ENCODE results near the gene SEZ6L2.
A peak's percentile ranks its signal among the peaks of the same experiment; 100 is the strongest.
"Not testable (repeated sequence)": the region's sequence is repeated elsewhere in the genome, so short reads cannot be mapped to it uniquely, and the experiment has no call there.

Gene SEZ6L2

DNA sequence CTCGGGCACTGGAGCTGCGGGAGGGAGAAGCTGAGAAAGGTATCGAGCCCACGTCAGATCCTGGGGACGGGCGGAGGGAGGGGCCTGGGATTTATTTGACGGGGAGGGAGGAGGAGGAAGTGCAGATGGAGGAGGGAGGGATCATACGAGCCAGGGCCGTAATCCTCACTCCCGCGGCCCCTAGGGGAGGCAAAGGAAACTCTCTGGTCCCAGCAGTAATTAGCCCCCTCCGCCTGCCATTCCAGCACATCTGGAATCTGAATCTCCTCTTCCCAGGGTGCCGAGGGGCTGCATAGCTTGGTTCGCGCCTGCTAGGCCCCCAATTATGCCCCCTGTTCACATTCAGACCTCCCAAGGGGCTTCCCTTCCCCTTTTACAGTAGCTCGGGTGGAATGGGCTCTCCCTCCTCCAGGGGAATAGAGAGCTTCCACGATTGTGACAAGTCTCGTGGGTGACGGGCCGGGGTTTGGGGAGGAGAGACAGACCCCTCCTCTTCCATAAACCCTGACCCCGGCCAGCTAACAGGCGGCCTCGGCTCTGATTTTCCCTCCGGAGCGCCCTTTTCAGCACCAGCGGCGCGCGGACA lies at the start of gene SEZ6L2:
Gene SEZ6L2 (minus strand): TSS at position 35 of the 586 bp plus-strand sequence. CDS start 531 bp downstream, outside the sequence.
- peak in 2 of 3 experiments; percentile 72 to 85 for DNase-seq (ENCODE audit: low read depth in 2 of 3, low spot score in 2 of 3)

DNA sequence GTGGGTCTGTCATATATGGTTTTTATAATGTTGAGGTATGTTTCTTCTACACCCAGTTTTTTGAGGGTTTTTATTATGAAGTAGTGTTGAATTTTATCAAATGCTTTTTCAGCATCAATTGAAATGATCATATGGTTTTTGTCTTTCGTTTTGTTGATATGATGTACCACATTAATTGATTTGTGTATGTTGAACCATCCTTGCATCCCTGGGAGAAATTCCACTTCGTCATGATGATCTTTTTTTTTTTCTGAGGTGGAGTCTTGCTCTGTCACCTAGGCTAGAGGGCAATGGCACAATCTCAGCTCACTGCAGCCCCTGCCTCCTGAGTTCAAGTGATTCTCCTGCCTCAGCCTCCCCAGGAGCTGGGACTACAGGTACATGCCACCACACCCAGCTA lies 48.5 kb upstream of the SEZ6L2 start:
- DNase-seq (ENCODE audit: low read depth in 2 of 3, low spot score in 2 of 3) = no peak

DNA sequence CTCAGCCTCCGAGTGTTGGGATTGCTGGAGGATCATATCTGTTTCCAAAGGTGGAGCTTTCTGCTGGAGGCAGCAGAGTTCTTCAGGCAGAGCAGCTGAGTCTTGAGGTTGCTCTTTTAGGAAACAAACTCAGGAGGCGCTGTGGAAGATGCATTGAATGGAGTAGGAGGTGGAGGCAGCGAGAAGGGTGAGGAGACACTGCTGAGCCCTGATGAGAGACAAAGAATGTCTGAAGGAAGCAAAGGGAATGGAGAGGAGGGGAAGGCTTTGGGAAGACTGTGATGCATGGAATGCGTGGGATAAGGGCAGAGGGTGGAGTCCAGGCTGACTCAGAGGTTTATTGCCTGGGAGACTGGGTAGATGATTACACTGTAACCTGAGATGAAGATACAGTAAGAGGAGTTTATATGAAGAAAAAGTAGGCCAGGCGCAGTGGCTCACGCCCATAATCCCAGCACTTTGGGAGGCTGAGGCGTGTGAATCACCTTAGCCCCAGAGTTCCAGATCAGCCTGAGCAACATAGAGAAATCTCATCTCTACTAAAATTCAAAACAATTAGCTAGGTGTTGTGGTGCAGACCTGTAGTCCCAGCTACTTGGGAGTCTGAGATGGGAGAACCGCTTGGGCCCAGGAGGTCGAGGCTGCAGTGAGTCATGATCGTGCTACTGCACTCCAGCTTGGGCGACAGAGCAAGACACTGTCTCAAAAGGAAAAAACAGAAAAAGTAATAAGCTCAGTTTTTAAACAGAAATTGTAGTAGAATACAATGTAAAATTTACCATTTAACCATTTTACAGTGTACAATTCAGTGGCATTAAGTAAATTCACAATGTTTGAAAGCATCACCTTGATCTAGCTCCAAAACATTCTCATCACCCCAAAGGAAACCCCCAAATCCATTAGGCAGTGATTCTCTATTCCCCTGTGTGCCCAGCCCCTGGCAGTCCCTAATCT lies 44.8 kb upstream of the SEZ6L2 start:
- no peak for DNase-seq (ENCODE audit: low read depth in 2 of 3, low spot score in 2 of 3)

DNA sequence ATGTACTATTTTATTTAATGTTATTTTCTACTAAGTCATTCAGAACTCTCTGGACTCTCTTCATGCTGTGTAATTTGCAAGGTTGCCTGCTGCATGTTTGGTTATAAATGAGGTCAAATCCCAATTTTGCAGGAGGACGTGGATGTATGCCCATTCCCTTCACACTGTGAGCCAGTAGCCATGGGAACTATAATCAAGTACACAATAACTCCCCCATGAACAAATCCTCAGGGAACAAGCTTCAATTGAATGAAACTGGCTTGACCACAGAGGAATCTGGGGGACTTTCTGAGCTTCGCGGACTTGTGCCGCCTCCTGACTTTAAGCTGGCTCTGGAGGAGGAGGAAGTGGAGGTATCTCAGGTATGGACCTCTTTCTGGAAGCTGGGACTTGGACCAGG lies 41.3 kb upstream of the SEZ6L2 start:
- DNase-seq (ENCODE audit: low read depth in 2 of 3, low spot score in 2 of 3) = no peak

DNA sequence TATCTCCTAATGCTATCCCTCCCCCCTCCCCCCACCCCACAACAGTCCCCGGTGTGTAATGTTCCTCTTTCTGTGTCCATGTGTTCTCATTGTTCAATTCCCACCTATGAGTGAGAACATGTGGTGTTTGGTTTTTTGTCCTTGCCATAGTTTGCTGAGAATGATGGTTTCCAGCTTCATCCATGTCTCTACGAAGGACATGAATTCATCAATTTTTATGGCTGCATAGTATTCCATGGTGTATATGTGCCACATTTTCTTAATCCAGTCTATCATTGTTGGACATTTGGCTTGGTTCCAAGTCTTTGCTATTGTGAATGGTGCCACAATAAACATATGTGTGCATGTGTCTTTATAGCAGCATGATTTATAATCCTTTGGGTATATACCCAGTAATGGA lies 32.4 kb upstream of the SEZ6L2 start:
- not testable (repeated sequence) for DNase-seq (ENCODE audit: low read depth in 2 of 3, low spot score in 2 of 3)

DNA sequence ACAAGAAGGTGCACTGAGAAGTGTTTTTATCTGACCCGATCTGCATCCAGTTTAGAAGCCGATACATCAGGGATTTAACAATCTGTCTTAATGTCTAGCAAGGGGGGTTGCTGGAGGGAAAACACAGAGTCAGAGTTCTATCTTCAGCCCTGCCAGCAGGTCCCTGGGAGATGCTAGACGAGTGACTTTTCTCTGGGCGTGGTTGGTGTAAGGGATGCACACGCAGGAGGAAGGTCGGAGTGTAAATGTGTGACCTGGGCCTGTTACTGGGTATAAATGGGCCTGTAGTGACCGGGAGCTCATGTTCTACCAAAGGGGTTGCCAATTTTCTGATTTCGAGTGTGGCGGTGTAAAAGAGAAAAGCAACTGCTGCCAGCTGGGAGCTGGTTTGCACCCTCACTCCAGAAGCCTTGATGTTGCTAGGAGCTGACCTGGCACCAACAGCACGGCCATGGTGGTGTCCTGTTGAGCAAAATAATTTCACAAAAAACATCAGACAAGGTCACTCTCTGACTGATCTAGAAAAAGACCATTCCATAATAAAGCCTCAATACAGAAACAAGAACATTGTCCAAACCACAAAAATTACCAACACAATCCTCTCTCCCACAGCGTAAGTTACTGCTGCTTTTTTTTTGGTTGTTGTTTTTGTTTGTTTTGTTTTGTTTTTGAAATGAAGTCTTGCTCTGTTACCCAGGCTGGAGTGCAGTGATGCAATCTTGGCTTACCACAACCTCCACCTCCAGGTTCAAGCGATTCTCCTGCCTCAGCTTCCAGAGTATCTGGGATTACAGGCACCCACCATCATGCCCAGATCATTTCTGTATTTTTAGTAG lies 27.9 kb upstream of the SEZ6L2 start:
- DNase-seq (ENCODE audit: low read depth in 2 of 3, low spot score in 2 of 3) = no peak

DNA sequence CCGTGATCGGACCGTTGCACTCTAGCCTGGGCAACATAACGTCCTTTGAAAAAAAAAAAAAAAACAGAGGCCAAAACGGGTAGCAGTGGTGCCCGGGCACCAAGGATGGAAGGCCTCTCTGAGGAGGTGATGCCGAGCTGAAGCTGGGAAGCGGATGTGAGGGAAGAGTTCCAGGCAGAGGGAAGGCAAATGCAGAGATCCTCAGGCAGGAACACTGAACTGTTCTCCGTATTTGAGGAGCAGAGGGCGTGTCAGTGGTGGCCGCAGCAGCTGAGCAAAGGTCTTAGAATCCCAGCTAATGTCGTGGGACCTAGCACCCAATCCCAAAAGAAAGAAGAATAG lies 27.3 kb upstream of the SEZ6L2 start:
- no peak for DNase-seq (ENCODE audit: low read depth in 2 of 3, low spot score in 2 of 3)

DNA sequence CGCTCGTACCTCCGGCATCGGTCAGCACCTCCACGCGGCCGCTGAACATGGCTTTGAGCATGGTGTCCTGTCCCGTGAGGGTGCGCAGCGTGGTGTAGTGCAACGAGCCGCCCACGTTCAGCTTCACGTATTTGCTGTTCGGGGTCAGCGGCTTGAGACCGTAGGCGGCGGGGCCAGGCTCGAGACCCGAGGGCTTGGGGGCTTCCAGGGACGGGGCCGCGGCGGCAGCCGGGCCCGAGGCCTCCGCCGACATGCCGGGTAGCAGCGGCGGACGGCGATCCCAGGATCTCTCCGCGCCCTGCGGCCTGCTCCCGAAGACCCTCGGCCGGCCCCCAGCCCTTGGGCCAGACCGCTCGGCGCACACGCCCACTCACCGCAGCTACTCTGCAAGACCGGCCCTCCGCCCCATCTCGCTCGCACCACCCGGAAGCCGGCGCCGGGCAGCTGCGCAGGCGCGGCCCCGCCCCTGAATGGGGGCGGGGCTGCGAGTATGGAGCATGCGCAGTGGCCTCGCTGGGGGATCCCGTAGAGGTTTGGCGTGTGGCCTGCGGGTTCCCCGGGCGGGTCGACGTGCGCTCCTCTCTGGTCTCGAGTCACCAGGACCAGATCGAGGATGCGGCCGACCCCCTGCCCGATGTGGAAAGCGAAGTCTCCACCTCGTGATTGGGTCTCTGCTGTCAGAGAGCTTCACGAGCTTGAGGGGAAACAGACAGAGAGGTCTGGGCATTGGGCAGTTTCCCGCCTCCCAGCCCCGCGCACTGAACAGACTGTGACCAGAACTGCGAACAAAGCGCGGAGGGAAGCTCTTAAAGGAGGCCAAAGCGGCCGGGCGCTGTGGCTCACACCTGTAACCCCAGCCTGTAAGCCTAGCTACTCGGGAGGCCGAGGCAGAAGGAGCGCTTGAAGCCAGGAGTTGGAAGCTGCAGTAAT lies 26.7 kb upstream of the SEZ6L2 start, which contains the start of gene KCTD13:
Gene KCTD13 (minus strand): TSS at position 446 of the 930 bp plus-strand sequence. CDS start 193 bp downstream, at position 253.
- peak; percentile 92 to 96 (median 93) for DNase-seq (ENCODE audit: low read depth in 2 of 3, low spot score in 2 of 3)

DNA sequence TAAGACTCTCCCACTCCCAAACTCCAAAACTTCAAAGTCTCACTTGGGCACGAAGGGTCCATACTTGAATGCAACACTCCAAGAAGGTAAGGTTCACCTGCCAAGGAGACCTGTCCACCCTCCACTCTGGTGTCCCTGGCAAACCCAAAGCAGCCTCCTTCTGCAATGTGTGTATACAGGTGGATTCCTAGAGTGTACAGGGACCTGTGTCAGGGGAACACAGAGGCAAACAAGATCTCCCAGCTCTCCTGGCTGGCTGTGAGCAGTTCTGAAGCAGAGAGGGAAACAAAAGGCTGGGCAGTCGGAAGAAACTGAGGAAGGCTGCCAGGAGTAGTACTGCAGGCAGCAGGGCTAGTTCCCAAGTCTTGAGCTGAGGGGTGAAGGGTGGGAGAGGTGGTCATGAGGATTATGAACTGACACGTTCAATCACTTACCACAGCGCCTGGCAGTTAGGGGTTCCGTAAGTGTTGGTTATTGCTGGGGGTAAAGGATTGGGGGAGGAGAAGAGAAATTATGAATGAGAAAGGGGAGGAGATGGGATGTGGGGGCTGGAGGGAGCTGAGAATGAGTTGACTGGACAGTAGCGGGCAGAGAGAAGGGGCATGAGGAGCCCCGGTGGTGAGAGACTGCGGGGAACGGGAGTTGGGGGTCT lies 25.9 kb upstream of the SEZ6L2 start:
- no peak for DNase-seq (ENCODE audit: low read depth in 2 of 3, low spot score in 2 of 3)

DNA sequence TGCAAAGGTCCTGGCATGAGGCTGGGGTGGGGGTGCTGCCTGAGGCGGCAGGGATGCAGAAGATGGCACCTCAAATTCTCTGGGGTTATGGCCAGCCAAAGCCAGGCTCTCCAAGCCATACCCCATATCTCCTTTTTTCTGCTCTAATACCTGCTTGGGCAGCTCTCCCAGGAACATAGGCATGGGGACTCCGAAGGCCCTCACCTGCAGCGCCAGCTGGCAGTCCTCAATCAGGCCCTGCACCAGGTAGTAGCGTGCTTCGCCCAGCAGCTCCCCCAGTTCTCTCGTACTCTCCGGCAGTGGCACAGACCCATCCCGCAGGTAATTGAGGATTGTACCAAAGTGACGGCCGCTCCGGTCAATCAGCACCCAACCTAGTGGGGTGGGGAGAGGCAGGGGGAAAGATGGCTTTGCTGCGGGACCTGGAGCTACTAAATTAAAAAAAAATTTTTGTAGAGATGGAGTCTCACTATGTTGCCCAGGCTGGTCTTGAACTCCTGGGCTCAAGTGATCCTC lies 23.7 kb upstream of the SEZ6L2 start:
- DNase-seq (ENCODE audit: low read depth in 2 of 3, low spot score in 2 of 3) = no peak

DNA sequence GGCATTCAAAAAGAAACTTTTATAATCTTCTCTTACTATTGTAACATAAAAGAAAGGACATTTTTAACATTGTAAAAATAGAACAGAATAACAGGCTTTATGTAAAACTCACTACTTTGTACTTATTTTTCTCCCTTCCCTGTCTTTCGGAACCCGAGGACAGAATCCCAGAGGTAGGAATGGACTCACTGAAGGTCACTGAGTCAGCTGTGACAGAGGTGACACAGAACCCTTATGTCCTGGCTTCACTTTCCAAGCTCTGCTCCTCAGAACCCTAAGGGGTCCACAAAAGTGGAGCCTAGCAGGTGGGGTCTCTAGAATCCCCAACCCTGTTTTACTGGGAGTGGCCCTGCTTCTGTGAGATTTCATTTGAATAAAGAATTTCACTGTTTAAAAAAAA lies 23.0 kb upstream of the SEZ6L2 start:
- no peak for DNase-seq (ENCODE audit: low read depth in 2 of 3, low spot score in 2 of 3)

DNA sequence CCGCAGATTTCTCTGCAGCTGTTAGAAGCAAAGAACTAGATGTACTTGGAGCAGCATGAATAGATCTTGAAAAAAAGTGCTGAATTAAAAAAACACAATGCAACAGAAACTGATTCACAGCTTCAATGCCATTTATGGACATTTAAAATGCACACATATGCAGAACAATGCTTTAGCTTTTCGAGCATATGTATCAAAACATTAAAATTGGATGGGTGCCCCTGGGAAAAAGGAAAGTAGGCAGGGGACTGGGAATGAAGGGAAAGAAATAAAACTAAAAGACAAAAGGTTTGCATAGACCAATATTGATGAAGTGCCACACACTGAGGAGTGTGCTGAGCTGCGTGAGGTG lies 21.7 kb upstream of the SEZ6L2 start:
- no peak for DNase-seq (ENCODE audit: low read depth in 2 of 3, low spot score in 2 of 3)

DNA sequence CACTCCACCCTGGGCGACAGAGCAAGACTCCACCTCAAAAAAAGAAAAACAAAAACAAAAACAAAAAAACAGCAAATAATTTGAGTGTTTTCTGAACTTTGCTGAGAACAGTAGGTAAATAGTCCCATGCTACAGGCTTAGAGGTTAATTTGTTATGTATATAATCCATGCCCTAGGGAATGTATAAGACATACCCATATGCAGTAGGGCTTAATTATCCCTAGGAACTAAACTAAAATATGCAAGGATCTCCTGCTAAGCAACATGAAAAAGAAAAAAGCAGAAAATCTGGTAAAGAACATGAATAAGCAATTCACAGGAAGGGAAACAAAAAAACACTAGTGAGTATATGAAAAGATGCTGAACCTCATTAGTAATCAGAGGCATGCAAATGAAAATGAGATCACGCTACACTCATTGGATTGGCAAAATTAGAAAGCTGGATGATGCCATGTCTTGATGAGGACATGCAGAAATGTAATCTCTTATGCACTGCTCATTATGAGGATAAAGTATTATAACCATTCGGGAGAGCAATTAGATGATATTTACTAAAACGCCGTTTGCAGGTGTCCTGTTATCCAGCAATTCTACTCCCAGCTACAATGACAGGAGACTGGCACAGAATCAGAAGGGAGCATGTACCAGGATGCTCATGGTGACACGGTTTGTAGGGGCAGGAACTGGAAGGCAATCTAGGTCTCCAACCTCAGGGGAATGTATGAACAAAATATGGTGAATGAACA lies 21.1 kb upstream of the SEZ6L2 start:
- DNase-seq (ENCODE audit: low read depth in 2 of 3, low spot score in 2 of 3) = no peak

DNA sequence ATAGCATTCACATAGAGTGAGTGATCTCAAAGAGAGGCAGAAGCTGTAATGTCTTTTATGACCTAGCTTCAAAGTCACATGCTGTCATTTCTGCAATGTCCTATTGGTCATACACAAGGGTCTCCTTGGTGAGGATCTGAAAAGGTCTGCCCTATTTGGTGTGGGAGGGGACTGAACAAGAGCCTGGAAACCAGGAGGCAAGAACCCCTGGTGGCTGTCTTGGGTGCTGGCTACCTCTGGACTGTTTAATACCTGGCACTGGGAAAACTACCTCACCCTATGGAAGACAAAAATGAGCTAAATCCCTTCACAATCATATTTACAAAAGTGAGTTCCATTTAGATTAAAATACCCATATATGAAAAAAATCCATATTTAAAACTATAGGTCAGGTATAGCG lies 17.6 kb upstream of the SEZ6L2 start:
- no peak for DNase-seq (ENCODE audit: low read depth in 2 of 3, low spot score in 2 of 3)

DNA sequence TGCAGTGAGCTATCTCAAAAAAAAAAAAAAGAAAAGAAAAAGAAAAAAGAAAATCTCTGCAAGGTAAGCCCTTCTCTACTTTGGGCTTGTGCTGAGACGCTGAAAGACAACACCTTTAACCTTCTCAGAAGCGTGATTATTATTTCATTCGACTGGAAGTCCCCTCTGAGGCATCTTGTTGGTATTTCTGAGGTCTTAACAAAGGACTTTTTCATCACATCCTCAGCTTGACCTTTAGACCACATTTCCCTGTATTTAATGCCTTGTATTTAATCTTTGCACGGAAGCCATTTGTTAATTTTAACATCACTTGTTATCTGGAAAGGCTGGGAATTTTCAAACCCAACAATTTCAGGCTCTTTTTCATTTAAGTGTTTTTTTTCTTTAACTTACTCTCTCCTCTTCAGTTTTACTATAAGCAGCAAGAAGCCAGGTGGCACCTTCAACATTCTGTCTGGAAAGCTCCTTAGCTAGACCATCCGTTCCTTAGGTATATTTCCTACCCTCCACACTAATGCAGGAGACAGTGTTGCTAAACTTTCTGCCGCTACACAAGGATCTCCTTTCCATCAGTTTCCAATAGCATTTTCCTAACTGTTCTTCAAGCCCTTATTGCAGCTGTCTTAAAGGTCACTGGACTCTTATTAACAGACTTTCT lies 16.4 kb upstream of the SEZ6L2 start:
- no peak for DNase-seq (ENCODE audit: low read depth in 2 of 3, low spot score in 2 of 3)

DNA sequence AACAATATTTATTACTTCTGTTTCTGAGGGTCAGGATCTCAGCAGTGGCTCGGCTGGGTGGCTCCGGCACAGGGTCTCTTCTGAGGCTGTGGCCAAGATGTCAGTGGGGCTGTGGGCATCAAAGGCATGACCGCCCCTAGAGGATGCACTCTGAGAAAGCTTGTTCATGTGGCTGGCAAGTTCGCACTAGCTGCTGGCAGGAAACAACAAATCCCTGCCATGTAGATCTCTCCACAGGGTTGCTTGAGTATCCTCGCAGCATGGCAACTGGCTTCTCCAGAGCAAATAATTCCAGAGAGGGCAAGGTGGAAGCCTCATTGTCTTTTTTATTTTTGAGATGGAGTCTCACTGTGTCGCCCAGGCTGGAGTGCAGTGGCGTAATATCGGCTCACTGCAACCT lies 14.2 kb upstream of the SEZ6L2 start:
- DNase-seq (ENCODE audit: low read depth in 2 of 3, low spot score in 2 of 3) = no peak

DNA sequence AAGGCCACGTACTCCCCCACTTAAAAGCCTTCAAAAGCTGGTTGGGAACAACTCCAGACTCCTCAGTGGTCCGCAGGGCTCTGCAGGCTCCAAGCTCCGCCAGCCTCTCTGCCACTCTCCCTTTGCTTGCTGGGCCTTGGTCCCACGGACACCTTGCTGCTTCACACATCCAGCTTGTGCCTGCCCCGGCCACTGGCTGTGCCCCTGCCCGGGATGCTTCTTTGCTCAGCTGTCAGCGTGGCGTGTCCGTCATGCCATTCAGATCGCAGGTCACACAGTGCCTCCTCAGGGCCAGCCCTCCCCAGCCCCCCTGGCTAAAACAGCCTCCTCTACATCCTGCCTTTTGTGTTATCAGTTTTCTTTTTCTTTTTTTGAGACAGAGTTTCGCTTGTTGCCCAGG lies 12.7 kb upstream of the SEZ6L2 start:
- no peak for DNase-seq (ENCODE audit: low read depth in 2 of 3, low spot score in 2 of 3)

DNA sequence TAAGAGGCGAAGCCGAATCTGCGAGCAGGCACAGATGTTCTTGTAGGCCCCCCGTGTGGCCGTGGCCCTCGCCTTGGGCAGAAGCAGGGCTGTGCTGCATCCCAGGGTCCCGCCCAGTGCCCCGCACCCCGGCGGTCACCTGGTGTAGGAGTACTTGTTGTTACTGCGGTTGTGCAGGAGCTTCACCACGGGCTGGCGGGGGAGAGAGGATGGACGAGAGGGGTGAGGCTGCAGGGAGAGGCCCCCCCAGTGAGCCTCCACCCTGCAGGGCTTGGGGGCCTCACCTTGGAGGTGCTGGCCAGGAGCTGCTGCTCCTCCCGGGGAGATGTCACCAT lies 12.3 kb upstream of the SEZ6L2 start:
- no peak for DNase-seq (ENCODE audit: low read depth in 2 of 3, low spot score in 2 of 3)

All from activated CD8-positive, alpha-beta memory T cell treated with anti-CD3 and anti-CD28 coated beads for 48 hours (primary cell).